Measurements from ENCODE around the gene DMAP1.

Gene DMAP1

GRCh38 chr1:44256762-44257554 lies 43.7 kb downstream of the DMAP1 start:
- DNase-seq: no peak

DNA sequence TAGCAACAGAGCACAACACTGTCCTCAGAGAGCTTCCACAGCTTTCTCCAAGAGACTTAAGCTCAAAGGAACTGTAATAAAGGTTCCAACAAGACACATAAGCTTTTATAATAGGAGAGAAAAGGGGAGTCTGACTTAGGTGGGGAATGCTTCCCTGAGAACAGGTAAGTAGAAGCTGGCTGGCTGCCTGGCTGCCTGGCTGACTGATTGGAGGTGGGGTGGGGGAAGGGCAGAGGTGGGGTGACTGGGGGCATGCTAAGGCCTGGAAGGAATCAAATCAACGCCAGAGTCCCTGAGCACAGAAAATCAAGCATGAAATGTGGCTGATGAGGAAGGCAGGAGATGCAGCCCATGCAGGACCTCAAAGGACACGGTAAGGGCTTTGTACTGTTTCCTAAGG lies 45.8 kb downstream of the DMAP1 start:
- no peak for DNase-seq

DNA sequence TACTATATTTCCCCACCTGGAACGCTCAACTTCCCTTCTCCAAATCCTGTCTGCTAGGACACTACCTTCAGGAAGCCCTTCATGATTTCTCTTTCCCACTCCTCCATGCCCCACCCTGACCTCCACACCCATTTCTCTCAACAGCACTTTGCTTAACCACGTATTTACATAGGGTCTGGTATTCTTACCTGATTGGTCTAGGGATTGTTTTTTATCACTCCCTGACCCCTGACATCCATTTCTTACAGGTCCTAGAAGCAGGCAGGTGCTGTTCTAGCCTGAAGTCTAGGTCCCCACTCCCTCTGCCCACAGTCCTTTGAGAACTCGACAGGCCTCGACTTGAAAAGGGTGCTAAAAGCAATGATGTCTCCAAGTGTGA lies 47.5 kb downstream of the DMAP1 start:
- DNase-seq: no peak

GRCh38 chr1:44261171-44261817 lies 48.0 kb downstream of the DMAP1 start:
- no peak for DNase-seq

DNA sequence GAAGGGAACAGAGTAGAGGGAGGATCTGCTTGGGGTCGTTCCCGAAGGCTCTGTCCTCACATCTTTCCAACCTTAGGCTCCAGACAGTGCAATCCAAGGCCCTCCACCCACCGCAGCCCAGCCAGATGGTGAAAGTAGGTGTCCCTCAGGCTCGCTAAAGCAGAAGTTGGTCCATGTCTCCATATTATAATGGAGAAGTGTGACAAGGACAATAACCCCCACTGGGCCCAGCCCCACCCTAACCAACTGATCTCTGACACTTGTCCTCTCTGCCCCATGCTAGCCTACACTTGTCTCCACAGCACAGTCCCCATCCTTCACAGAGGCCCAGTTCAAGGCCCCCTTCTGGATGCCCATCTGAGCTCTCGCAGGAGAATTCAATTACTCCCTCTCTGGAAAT lies 48.7 kb downstream of the DMAP1 start:
- no peak for DNase-seq

DNA sequence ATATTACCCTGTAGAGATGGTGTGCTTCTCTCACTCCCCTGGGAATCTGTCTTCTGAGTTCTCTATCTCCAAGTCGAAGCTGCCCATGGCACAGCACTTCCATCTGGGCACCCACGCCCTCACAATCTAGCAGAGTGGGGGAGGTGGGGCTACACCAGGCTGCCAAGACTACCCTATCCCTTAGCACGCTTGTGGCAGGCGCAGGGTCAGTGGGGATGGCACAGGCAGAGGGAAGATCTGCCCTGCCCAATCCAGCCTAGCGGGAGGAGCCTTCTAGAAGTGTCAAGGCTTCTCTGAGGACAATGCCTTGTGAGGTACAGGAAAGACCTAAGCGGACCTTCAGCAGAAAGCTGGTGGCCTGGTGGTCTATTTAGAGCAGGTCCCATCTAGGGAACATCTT lies 49.1 kb downstream of the DMAP1 start:
- no peak for DNase-seq

DNA sequence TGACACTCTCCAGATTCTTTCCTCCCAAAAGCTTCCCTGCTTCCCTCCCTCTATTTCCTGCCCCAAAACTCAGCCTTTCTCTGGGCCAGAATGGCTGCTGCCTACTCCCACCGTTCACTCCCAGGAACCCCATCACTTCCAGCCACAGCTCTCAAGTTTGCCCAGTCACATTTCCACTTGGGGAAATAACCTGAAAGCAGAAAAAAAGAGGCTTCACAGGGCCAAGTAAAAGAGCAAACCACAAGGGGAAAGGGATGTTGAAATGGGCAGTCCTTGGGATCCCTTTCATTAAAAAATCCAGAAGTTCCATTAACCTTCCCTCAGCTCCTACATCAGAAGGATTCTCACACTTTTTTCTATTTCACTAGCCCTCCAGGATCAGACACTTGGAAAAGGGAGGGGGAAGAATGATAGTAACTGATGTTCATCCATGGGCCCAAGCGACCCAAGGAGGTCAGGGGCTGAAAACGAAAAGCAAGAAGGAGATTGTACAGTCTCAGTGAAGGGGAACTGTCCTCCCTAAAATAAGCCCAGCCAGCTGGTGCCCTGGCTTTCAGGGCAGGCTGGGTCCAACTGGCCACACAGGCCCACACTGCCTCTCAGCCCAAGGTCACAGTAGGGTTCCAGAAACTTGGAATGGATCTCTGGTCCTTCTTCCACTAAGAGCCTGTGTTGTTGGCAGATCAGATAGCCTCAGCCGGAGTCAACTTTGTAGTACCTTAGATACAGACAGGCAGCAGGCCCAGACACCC lies 49.7 kb downstream of the DMAP1 start:
- DNase-seq: no peak

- no peak for DNase-seq
Measured at GRCh38 chr1:44263568-44264450, 50.5 kb downstream of the DMAP1 start.

DNA sequence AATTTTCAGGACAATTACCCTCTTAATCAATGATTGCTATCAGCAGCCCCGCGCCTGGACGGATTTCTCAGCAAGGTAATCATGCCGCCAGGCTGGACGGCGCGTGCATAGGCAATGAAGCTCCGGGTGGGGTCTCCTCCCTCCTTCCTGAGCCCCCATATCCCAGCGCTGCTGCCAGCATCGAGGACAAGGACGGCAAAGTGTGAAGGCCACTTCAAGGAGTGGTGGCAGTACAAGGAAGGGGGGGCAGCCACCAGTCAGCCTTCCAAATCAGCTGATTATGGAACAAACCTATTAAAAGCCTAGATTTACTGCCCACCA lies 51.1 kb downstream of the DMAP1 start:
- DNase-seq: no peak

- no peak for DNase-seq
Measured at GRCh38 chr1:44265656-44266358, 52.5 kb downstream of the DMAP1 start.

DNA sequence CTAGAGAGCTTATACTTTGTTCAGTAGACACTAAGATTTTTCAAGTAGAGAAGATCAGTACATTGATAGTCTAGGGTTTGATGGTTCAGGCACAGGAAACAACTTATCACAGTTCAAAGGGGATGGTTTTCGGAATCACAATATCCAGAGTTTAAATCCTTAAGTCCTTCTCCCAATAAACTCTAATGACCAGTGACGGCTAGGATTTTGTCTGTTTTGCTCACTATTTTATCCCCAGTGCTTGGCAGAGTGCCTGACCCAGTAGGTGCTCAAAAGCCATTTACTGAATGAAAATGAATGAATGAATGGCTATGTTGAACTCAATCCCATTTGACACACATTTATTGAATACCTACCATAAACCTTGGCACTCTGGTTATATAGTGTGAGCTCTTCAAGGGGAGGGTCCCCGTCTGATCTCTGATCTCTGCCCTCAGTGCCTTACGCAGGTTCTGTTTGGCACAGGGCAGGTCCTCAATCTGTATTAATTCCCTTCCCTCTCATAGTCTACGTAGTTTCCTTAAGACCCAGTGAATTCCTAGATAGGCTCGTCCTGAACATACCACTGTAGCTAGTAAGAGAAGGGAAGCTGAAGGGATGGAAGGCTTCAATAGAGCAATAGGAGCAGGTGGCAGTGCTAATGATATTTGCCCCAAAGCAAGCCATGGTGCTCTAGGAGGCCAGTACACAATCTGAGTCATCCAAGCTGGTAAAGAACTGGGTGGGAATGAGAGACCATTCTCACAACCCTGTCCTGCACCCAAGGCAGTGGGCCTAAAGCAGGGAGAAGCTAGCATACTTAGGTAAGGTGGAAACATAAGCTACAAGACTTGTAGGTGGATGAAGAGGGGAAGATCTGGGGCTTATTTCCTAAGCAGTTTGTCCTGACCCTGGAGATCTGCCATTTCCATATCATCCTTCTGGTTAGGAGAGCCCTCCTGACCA lies 53.4 kb downstream of the DMAP1 start:
- peak; percentile 7 for DNase-seq

- peak; percentile 40 for DNase-seq
Measured at GRCh38 chr1:44267438-44267837, 54.2 kb downstream of the DMAP1 start.

GRCh38 chr1:44268054-44268453 lies 54.8 kb downstream of the DMAP1 start:
- no peak for DNase-seq

Measured in NCI-H1694 treated with DMSO at 0.1 percent for 48 hours (cell line).